ENCODE data around the gene MUC13. TPM values are rescaled to one million over a fixed set of nuclear protein-coding genes. Genes with fewer than 3 reads are reported as not detected.

Gene MUC13
- total and polyA plus RNA-seq, 9 of the 15 experiments (the other 6 are each of a cell fraction or from before 2014, with no cell fraction given) = 0.09 TPM; not detected in 8

- Histone ChIP-seq H3K4me3 (no peak overlapping the region), H3K27ac (ENCODE audit: extremely low read depth, low read depth, low read length) (no peak overlapping the region), H3K4me1 (replicated peaks in 1 of 2; ENCODE audit: control insufficient read depth in 2 of 2, insufficient read depth in 2 of 2, low read length in 2 of 2) (no peaks in the 10 kb centered on the region), H3K9me3 (replicated peaks; ENCODE audit: control insufficient read depth, insufficient read depth, low read depth, low read length) (no peaks in the 10 kb centered on the region), H3K36me3 (ENCODE audit: control insufficient read depth, insufficient read depth, low read length) (no peaks in the 10 kb centered on the region), H3K9me1 (ENCODE audit: control insufficient read depth, insufficient read depth, low read length) (no peaks in the 10 kb centered on the region), H3K27me3 (ENCODE audit: control insufficient read depth in 2 of 2, insufficient read depth in 2 of 2, low read length in 2 of 2) (no peaks in the 10 kb centered on the region), H4K20me1 (replicated peaks; ENCODE audit: control insufficient read depth, insufficient read depth, low read length) (no peaks in the 10 kb centered on the region), H3K9ac (ENCODE audit: insufficient read depth in 1 of 2, low read depth in 2 of 2, low read length in 2 of 2) (no peak overlapping the region), H2AFZ (ENCODE audit: low read depth, low read length) (no peak overlapping the region), H3K79me2 (ENCODE audit: control insufficient read depth, insufficient read depth, low read length) (no peaks in the 10 kb centered on the region), H3K4me2 (ENCODE audit: insufficient read depth, low read length) (no peak overlapping the region)
- in situ Hi-C loops (cut with MboI) (loop anchor here (10.0 kb wide), 1 partner anchor 657 kb away; no protein-coding TSS in a partner anchor), intact Hi-C loops (cut with micrococcal nuclease) (loop anchor here (2.0 to 5.0 kb wide), 3 partner anchors 60 to 655 kb away; no protein-coding TSS in a partner anchor)
- BruUV-seq (replicated peaks) = no TSS peak
- ATAC-seq (no peak), FAIRE-seq (no peak), DNase-seq (ENCODE audit: extremely low read depth in 1 of 4, low spot score in 3 of 4) (no peak)
- 0% methylated on average over 2 of the region's 2 CpGs for WGBS (ENCODE audit: insufficient coverage, low coverage, missing lambda C conversion rate)
- ChIA-PET CTCF (ENCODE audit: low intra/inter-chr PET ratio) (no interaction called here), POLR2A (interaction anchor here (0.5 kb wide), 1 partner anchor 667 kb away, joined by 4 read pairs; no protein-coding TSS in a partner anchor)
- TF ChIP-seq ZFP1 (CRISPR knock-in tag; IDR thresholded peaks at IDR 0.05) (no peak), LEF1 (IDR thresholded peaks at IDR 0.05) (no peak), RREB1 (CRISPR knock-in tag; IDR thresholded peaks at IDR 0.05) (no peak), ZNF76 (CRISPR knock-in tag; IDR thresholded peaks at IDR 0.05; ENCODE audit: borderline replicate concordance) (no peak), ZNF695 (CRISPR knock-in tag; IDR thresholded peaks at IDR 0.05) (no peak), CTCFL (IDR thresholded peaks at IDR 0.05; ENCODE audit: borderline replicate concordance, insufficient read depth, low read depth, low read length, poor library complexity, severe bottlenecking) (no peak), NEUROD1 (IDR thresholded peaks at IDR 0.05; ENCODE audit: borderline replicate concordance, low read depth, low read length, partially characterized antibody) (no peak)
These were observed 6.9 kb downstream of the MUC13 start for GRCh38 chr3:124927574-124928045.

Measured in K562 (cell line).